Fibroblast of skin of left biceps (primary cell): ENCODE data around the gene VWA1.
"Not testable (repeated sequence)": the region's sequence is repeated elsewhere in the genome, so short reads cannot be mapped to it uniquely, and the experiment has no call there.

Experiments
- DNase-seq, 2 experiments: peaks; one replicate each; pipeline ENCODE4 v3.0.0-alpha.2; 2013; ENCODE audit warnings: low read depth in 2 of 2

The VWA1 gene

GRCh38 chr1:1484976-1485750 is 49.7 kb downstream of the VWA1 start:
- not testable (repeated sequence) for DNase-seq

GRCh38 chr1:1485755-1486317 is 50.3 kb downstream of the VWA1 start:
- DNase-seq, result not testable (repeated sequence)

- DNase-seq, result no peak
These were observed 52.2 kb downstream of the VWA1 start for GRCh38 chr1:1487701-1488100.

- no peak for DNase-seq
These were observed 53.7 kb downstream of the VWA1 start for GRCh38 chr1:1489231-1489630.

- no peak for DNase-seq
These were observed 54.4 kb downstream of the VWA1 start for GRCh38 chr1:1489861-1490260.

GRCh38 chr1:1490633-1491230 is 55.2 kb downstream of the VWA1 start:
- DNase-seq, result no peak

GRCh38 chr1:1491601-1492000 is 56.1 kb downstream of the VWA1 start:
- no peak for DNase-seq
